ENCODE results near the gene DPP4.
"Not testable (repeated sequence)": the region's sequence is repeated elsewhere in the genome, so short reads cannot be mapped to it uniquely, and the experiment has no call there.

DPP4 gene

GRCh38 chr2:161955211-161955610 lies 118.8 kb downstream of the DPP4 start:
- Histone ChIP-seq H3K9me3 (ENCODE audit: control insufficient read depth, low read length) (no peaks in the 10 kb centered on the region), H3K27me3 (ENCODE audit: control insufficient read depth, insufficient read depth, low read length) (no peaks in the 10 kb centered on the region), H3K4me1 (ENCODE audit: control insufficient read depth, insufficient read depth, low read length) (no peaks in the 10 kb centered on the region), H3K9ac (ENCODE audit: low read length) (no peak overlapping the region), H3K4me3 (ENCODE audit: low read length) (no peak overlapping the region), H3K36me3 (ENCODE audit: control insufficient read depth, insufficient read depth, low read length) (no peaks in the 10 kb centered on the region)

- H3K9me3 ChIP-seq (ENCODE audit: control insufficient read depth, low read length): no peaks in the 10 kb centered on the region
- no peak overlapping the region for H3K4me3 ChIP-seq (ENCODE audit: low read length)
- H3K27me3 ChIP-seq (ENCODE audit: control insufficient read depth, insufficient read depth, low read length): no peaks in the 10 kb centered on the region
- H3K4me1 ChIP-seq (ENCODE audit: control insufficient read depth, insufficient read depth, low read length): no peaks in the 10 kb centered on the region
- H3K36me3 ChIP-seq (ENCODE audit: control insufficient read depth, insufficient read depth, low read length): no peaks in the 10 kb centered on the region
- H3K9ac ChIP-seq (ENCODE audit: low read length): no peak overlapping the region
Measured at GRCh38 chr2:161954103-161954502, 119.9 kb downstream of the DPP4 start.

DNA sequence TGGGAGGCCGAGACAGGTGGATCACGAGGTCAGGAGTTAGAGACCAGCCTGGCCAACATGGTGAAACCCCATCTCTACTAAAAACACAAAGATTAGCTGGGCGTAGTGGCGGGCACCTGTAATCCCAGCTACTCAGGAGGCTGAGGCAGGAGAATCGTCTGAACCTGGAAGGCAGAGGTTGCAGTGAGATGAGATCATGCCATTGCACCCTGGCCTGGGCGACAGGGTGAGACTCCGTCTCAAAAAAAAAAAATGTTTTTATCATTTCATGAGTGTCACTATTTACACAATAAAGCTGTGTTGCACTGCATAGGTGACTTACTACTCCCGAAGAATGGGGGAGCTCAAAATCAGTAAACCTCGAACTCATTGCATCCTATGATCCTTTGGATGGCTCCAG lies 120.6 kb downstream of the DPP4 start:
- not testable (repeated sequence) for H3K9me3 ChIP-seq (ENCODE audit: control insufficient read depth, low read length); H3K4me3 ChIP-seq (ENCODE audit: low read length); H3K9ac ChIP-seq (ENCODE audit: low read length); H3K36me3 ChIP-seq (ENCODE audit: control insufficient read depth, insufficient read depth, low read length); H3K27me3 ChIP-seq (ENCODE audit: control insufficient read depth, insufficient read depth, low read length); H3K4me1 ChIP-seq (ENCODE audit: control insufficient read depth, insufficient read depth, low read length)

GRCh38 chr2:161952783-161953191 lies 121.2 kb downstream of the DPP4 start:
- Histone ChIP-seq H3K36me3 (ENCODE audit: control insufficient read depth, insufficient read depth, low read length) (no peaks in the 10 kb centered on the region), H3K27me3 (ENCODE audit: control insufficient read depth, insufficient read depth, low read length) (no peaks in the 10 kb centered on the region), H3K9me3 (ENCODE audit: control insufficient read depth, low read length) (no peaks in the 10 kb centered on the region)

GRCh38 chr2:161947836-161948235 lies 126.2 kb downstream of the DPP4 start:
- Histone ChIP-seq H3K4me3 (ENCODE audit: low read length) (no peak overlapping the region), H3K27me3 (ENCODE audit: control insufficient read depth, insufficient read depth, low read length) (no peaks in the 10 kb centered on the region), H3K9me3 (ENCODE audit: control insufficient read depth, low read length) (no peaks in the 10 kb centered on the region), H3K4me1 (ENCODE audit: control insufficient read depth, insufficient read depth, low read length) (no peaks in the 10 kb centered on the region), H3K9ac (ENCODE audit: low read length) (no peak overlapping the region), H3K36me3 (ENCODE audit: control insufficient read depth, insufficient read depth, low read length) (no peaks in the 10 kb centered on the region)

More at GRCh38 chr2:161952783-161953191, 121.2 kb downstream of the DPP4 start:
- H3K9ac ChIP-seq (ENCODE audit: low read length): no peak overlapping the region
- no peaks in the 10 kb centered on the region for H3K4me1 ChIP-seq (ENCODE audit: control insufficient read depth, insufficient read depth, low read length)
- no peak overlapping the region for H3K4me3 ChIP-seq (ENCODE audit: low read length)

GRCh38 chr2:161947406-161947805 lies 126.6 kb downstream of the DPP4 start:
- Histone ChIP-seq H3K4me3 (ENCODE audit: low read length) (no peak overlapping the region), H3K36me3 (ENCODE audit: control insufficient read depth, insufficient read depth, low read length) (no peaks in the 10 kb centered on the region), H3K9me3 (ENCODE audit: control insufficient read depth, low read length) (no peaks in the 10 kb centered on the region), H3K27me3 (ENCODE audit: control insufficient read depth, insufficient read depth, low read length) (no peaks in the 10 kb centered on the region), H3K9ac (ENCODE audit: low read length) (no peak overlapping the region), H3K4me1 (ENCODE audit: control insufficient read depth, insufficient read depth, low read length) (no peaks in the 10 kb centered on the region)

DNA sequence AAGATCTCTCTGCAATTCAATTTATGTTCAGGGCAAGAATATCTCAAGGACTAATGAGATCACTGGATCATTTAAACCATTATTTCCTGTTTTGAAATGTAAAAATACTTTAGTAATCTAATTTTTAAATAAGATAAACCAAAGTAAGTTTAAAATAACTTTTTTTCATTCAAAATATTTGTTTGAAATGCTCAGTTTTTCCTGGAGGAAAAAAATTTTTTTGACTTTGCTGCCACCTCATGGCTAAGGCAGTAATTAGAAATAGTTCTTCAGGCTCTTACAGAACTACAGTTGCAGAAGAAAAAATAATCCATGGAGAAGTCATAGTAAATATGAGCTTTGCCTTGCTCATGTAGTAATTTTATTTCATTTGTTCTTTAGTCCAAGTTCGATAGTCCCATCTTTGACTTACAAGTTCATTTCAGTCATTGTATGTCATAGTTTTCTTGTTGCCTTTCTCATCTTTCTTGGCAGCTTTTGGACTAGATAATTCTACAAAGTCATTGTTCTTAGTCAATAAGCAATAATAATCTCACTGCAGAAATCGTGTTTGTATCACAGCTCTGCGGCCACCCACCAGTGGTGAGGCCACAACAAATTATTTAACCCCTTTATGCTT lies 127.4 kb downstream of the DPP4 start:
- Histone ChIP-seq H3K4me3 (ENCODE audit: low read length) (no peak overlapping the region), H3K27me3 (ENCODE audit: control insufficient read depth, insufficient read depth, low read length) (no peaks in the 10 kb centered on the region), H3K9ac (ENCODE audit: low read length) (no peak overlapping the region)

GRCh38 chr2:161943011-161943410 lies 131.0 kb downstream of the DPP4 start:
- H3K27me3 ChIP-seq (ENCODE audit: control insufficient read depth, insufficient read depth, low read length): no peaks in the 10 kb centered on the region
- H3K36me3 ChIP-seq (ENCODE audit: control insufficient read depth, insufficient read depth, low read length): no peaks in the 10 kb centered on the region
- no peak overlapping the region for H3K9ac ChIP-seq (ENCODE audit: low read length)
- no peaks in the 10 kb centered on the region for H3K4me1 ChIP-seq (ENCODE audit: control insufficient read depth, insufficient read depth, low read length)
- no peak overlapping the region for H3K4me3 ChIP-seq (ENCODE audit: low read length)
- no peaks in the 10 kb centered on the region for H3K9me3 ChIP-seq (ENCODE audit: control insufficient read depth, low read length)

More for the DNA sequence above, 127.4 kb downstream of the DPP4 start:
- H3K4me1 ChIP-seq (ENCODE audit: control insufficient read depth, insufficient read depth, low read length): no peaks in the 10 kb centered on the region
- H3K36me3 ChIP-seq (ENCODE audit: control insufficient read depth, insufficient read depth, low read length): no peaks in the 10 kb centered on the region
- H3K9me3 ChIP-seq (ENCODE audit: control insufficient read depth, low read length): no peaks in the 10 kb centered on the region
